ENCODE measurements around the gene VGLL4.
"Not testable (repeated sequence)": the region's sequence is repeated elsewhere in the genome, so short reads cannot be mapped to it uniquely, and the experiment has no call there.

VGLL4 gene

DNA sequence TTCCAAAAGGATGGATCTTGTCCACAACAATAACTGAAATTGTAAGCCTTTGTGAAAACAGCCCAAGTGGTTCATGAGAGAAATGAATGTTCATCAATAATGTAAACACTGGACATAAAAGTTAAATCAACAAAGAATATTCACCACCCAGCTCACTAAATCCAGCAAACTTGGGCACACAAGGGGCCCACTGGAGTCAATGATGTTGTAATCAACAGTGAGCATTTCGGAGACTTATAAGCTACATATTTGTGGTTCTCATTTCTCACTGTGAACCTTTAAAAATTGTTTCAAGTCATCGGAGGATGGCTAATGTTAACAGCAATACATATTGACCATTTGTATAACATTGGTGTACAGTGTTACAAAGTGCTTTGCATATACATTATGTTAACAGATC, 63.1 kb downstream of the VGLL4 start:
- Histone ChIP-seq H3K4me1 (ENCODE audit: insufficient read depth, low read length) (peaks cover 52% of the 10 kb centered on the region), H3K27ac (ENCODE audit: low read depth, low read length) (no peak overlapping the region), H3K9ac (ENCODE audit: low read length) (no peak overlapping the region), H3K36me3 (ENCODE audit: insufficient read depth, low read length) (no peaks in the 10 kb centered on the region), H3K27me3 (ENCODE audit: control insufficient read depth in 1 of 2, insufficient read depth in 2 of 2, low read length in 2 of 2) (no peaks in the 10 kb centered on the region), H3K9me3 (ENCODE audit: low read length) (no peaks in the 10 kb centered on the region), H3K4me3 (ENCODE audit: low read depth in 1 of 2, low read length in 2 of 2) (no peak overlapping the region)

- Histone ChIP-seq H3K9me3 (ENCODE audit: low read length) (no peaks in the 10 kb centered on the region), H3K27me3 (ENCODE audit: control insufficient read depth in 1 of 2, insufficient read depth in 2 of 2, low read length in 2 of 2) (no peaks in the 10 kb centered on the region), H3K4me1 (ENCODE audit: insufficient read depth, low read length) (peaks cover 42% of the 10 kb centered on the region), H3K4me3 (ENCODE audit: low read depth in 1 of 2, low read length in 2 of 2) (no peak overlapping the region), H3K27ac (ENCODE audit: low read depth, low read length) (no peak overlapping the region), H3K9ac (ENCODE audit: low read length) (no peak overlapping the region), H3K36me3 (ENCODE audit: insufficient read depth, low read length) (no peaks in the 10 kb centered on the region)
Observed at GRCh38 chr3:11578169-11578568, 65.5 kb downstream of the VGLL4 start.

DNA sequence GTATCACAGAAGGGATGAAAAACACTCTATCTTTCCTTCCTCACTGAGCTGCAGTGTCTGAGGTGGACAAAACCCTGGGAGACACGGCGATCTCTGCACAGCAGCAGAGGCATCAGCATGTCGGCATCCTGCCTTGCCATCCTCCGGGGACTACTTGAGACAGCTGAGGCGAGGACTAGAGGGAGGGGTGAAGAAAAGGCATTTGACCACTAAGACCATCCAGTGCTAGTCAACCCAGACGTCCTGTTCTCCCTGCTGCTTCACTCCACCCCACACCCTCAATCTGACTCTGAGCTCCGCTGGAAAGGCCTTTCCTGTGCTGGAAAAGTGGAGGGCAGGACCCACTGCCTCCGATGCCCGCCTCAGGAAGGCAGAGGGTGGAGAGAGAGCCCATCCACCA, 67.3 kb downstream of the VGLL4 start:
- Histone ChIP-seq H3K9ac (ENCODE audit: low read length) (no peak overlapping the region), H3K27ac (ENCODE audit: low read depth, low read length) (no peak overlapping the region), H3K9me3 (ENCODE audit: low read length) (no peaks in the 10 kb centered on the region), H3K36me3 (ENCODE audit: insufficient read depth, low read length) (no peaks in the 10 kb centered on the region), H3K27me3 (ENCODE audit: control insufficient read depth in 1 of 2, insufficient read depth in 2 of 2, low read length in 2 of 2) (no peaks in the 10 kb centered on the region), H3K4me1 (ENCODE audit: insufficient read depth, low read length) (peaks cover 28% of the 10 kb centered on the region), H3K4me3 (ENCODE audit: low read depth in 1 of 2, low read length in 2 of 2) (no peak overlapping the region)

- Histone ChIP-seq H3K9ac (ENCODE audit: low read length) (no peak overlapping the region), H3K4me1 (ENCODE audit: insufficient read depth, low read length) (peaks cover 20% of the 10 kb centered on the region), H3K27me3 (ENCODE audit: control insufficient read depth in 1 of 2, insufficient read depth in 2 of 2, low read length in 2 of 2) (no peaks in the 10 kb centered on the region), H3K27ac (ENCODE audit: low read depth, low read length) (no peak overlapping the region), H3K4me3 (ENCODE audit: low read depth in 1 of 2, low read length in 2 of 2) (no peak overlapping the region), H3K9me3 (ENCODE audit: low read length) (no peaks in the 10 kb centered on the region), H3K36me3 (ENCODE audit: insufficient read depth, low read length) (no peaks in the 10 kb centered on the region)
Observed at GRCh38 chr3:11575677-11576076, 68.0 kb downstream of the VGLL4 start.

- no peaks in the 10 kb centered on the region for H3K36me3 ChIP-seq (ENCODE audit: insufficient read depth, low read length)
- H3K9ac ChIP-seq (ENCODE audit: low read length): no peak overlapping the region
- no peak overlapping the region for H3K27ac ChIP-seq (ENCODE audit: low read depth, low read length)
- peaks cover 15% of the 10 kb centered on the region for H3K4me1 ChIP-seq (ENCODE audit: insufficient read depth, low read length)
- no peaks in the 10 kb centered on the region for H3K9me3 ChIP-seq (ENCODE audit: low read length)
- no peak overlapping the region for H3K4me3 ChIP-seq (ENCODE audit: low read depth in 1 of 2, low read length in 2 of 2)
- H3K27me3 ChIP-seq (ENCODE audit: control insufficient read depth in 1 of 2, insufficient read depth in 2 of 2, low read length in 2 of 2): no peaks in the 10 kb centered on the region
Observed at GRCh38 chr3:11574981-11575669, 68.6 kb downstream of the VGLL4 start.

DNA sequence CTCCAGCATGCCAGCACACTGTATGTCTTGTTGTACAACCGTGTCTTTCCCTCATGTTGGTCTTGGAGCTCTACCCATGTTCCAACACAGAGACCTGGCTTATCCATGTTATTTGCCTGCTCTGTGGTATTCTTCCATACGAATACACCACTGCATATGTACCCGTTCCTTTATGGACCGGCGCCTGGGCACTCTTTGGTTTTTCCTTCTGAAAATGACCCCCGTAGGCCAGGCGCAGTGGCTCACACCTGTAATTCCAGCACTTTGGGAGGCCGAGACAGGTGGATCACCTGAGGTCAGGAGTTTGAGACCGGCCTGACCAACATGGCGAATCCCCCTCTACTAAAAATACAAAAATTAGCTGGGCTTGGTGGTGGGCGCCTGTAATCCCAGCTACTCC, 71.1 kb downstream of the VGLL4 start:
- not testable (repeated sequence) for H3K27ac ChIP-seq (ENCODE audit: low read depth, low read length); H3K9ac ChIP-seq (ENCODE audit: low read length); H3K4me3 ChIP-seq (ENCODE audit: low read depth in 1 of 2, low read length in 2 of 2); H3K36me3 ChIP-seq (ENCODE audit: insufficient read depth, low read length); H3K9me3 ChIP-seq (ENCODE audit: low read length); H3K27me3 ChIP-seq (ENCODE audit: control insufficient read depth in 1 of 2, insufficient read depth in 2 of 2, low read length in 2 of 2)
- peaks cover 31% of the 10 kb centered on the region for H3K4me1 ChIP-seq (ENCODE audit: insufficient read depth, low read length)

DNA sequence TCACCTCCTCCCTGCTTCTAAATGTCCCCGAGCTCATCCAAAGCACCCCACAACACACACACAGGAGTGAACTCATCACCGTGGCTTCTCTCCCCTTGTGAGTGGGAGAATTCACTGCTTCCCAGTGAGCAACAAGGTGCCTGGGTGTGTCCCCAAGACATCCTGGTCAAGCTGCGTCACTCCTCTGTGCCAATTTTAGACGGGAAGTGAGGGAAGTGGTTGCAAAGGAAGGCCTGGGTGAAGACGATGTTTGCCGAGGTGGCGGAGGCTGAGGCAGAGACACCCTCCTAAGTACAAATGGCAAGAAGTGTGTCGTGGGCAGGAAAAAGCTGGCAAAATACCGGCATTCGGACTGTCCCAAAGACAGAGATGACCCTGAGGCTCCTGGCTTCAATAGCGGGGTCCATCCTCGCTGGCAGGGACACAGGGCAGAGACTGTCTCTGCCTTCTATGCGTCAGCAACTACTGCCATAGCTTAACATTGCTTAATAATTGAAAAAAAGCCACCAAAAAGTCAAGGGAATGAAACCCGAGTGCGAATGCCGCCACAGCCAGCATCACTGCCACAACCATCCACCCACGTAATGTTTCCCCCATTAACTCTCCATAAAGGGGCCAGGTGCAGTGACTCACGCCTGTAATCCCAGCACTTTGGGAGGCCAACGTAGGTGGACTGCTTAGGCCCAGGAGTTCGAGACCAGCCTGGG, 72.8 kb downstream of the VGLL4 start:
- Histone ChIP-seq H3K4me1 (ENCODE audit: insufficient read depth, low read length) (peaks cover 27% of the 10 kb centered on the region), H3K9ac (ENCODE audit: low read length) (no peak overlapping the region), H3K36me3 (ENCODE audit: insufficient read depth, low read length) (peaks cover 13% of the 10 kb centered on the region), H3K9me3 (ENCODE audit: low read length) (no peaks in the 10 kb centered on the region), H3K27me3 (ENCODE audit: control insufficient read depth in 1 of 2, insufficient read depth in 2 of 2, low read length in 2 of 2) (no peaks in the 10 kb centered on the region), H3K4me3 (ENCODE audit: low read depth in 1 of 2, low read length in 2 of 2) (no peak overlapping the region), H3K27ac (ENCODE audit: low read depth, low read length) (no peak overlapping the region)

- Histone ChIP-seq H3K36me3 (ENCODE audit: insufficient read depth, low read length) (peaks cover 18% of the 10 kb centered on the region), H3K9me3 (ENCODE audit: low read length) (no peaks in the 10 kb centered on the region), H3K27me3 (ENCODE audit: control insufficient read depth in 1 of 2, insufficient read depth in 2 of 2, low read length in 2 of 2) (no peaks in the 10 kb centered on the region), H3K27ac (ENCODE audit: low read depth, low read length) (no peak overlapping the region), H3K4me1 (ENCODE audit: insufficient read depth, low read length) (peaks cover 27% of the 10 kb centered on the region), H3K9ac (ENCODE audit: low read length) (no peak overlapping the region), H3K4me3 (ENCODE audit: low read depth in 1 of 2, low read length in 2 of 2) (no peak overlapping the region)
Observed at GRCh38 chr3:11570251-11570650, 73.5 kb downstream of the VGLL4 start.

GRCh38 chr3:11569156-11569741, 74.5 kb downstream of the VGLL4 start:
- H3K4me3 ChIP-seq (ENCODE audit: low read depth in 1 of 2, low read length in 2 of 2): peak overlapping the region in 1 of 2 donors; percentile 11
- H3K27ac ChIP-seq (ENCODE audit: low read depth, low read length): peak overlapping the region; percentile 45
- peaks cover 23% of the 10 kb centered on the region for H3K36me3 ChIP-seq (ENCODE audit: insufficient read depth, low read length)
- peaks cover 27% of the 10 kb centered on the region for H3K4me1 ChIP-seq (ENCODE audit: insufficient read depth, low read length)
- peak overlapping the region; percentile 51 for H3K9ac ChIP-seq (ENCODE audit: low read length)
- H3K9me3 ChIP-seq (ENCODE audit: low read length): no peaks in the 10 kb centered on the region
- H3K27me3 ChIP-seq (ENCODE audit: control insufficient read depth in 1 of 2, insufficient read depth in 2 of 2, low read length in 2 of 2): no peaks in the 10 kb centered on the region

DNA sequence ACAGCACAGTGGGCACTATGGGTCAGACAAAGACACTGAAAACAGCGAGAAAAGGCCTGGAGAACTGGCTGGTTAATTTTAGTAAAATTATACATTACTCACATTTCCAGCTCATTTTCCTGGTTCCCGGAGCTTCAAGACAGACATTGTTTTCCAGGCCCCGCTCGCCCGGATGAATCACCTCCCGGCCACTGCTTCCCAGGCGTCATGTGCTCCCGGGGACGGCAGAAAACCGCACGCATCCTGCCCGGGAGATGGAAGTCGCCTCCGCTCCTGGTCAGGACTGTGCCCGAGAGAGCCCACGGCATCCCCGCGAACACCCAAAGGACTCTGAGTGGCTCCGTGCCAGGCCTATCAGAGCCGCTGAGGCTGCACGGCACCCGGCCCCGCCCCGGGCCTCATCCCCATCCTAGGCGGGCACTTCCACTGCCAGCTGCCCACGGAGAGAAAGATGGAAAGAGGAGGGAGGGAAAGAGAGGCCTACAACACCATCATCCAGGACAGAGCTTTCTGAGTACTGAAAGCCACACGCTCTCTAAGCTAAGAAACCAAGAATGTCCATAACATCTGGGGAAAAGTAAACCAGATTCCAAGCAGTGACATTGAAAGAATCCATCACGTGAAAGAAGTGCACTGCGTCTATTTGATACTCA, 75.1 kb downstream of the VGLL4 start:
- H3K9me3 ChIP-seq (ENCODE audit: low read length): no peaks in the 10 kb centered on the region
- peak overlapping the region; percentile 51 for H3K9ac ChIP-seq (ENCODE audit: low read length)
- H3K27ac ChIP-seq (ENCODE audit: low read depth, low read length): peak overlapping the region; percentile 45
- H3K27me3 ChIP-seq (ENCODE audit: control insufficient read depth in 1 of 2, insufficient read depth in 2 of 2, low read length in 2 of 2): no peaks in the 10 kb centered on the region
- H3K4me3 ChIP-seq (ENCODE audit: low read depth in 1 of 2, low read length in 2 of 2): peak overlapping the region in 1 of 2 donors; percentile 11
- H3K36me3 ChIP-seq (ENCODE audit: insufficient read depth, low read length): peaks cover 29% of the 10 kb centered on the region
- peaks cover 27% of the 10 kb centered on the region for H3K4me1 ChIP-seq (ENCODE audit: insufficient read depth, low read length)
